Measurements from ENCODE around the gene SPAG16. TPM values are rescaled to one million over a fixed set of nuclear protein-coding genes. Genes with fewer than 3 reads are reported as not detected.
"Not testable (repeated sequence)": the region's sequence is repeated elsewhere in the genome, so short reads cannot be mapped to it uniquely, and the experiment has no call there.

The SPAG16 gene
- total and polyA plus RNA-seq, 2 experiments from 2014 or later: 28.9 to 30.7 TPM

GRCh38 chr2:213678437-213679218 is 394.4 kb downstream of the SPAG16 start:
- no peaks in the 10 kb centered on the region for H3K36me3 ChIP-seq (ENCODE audit: low read depth)
- H3K27me3 ChIP-seq (replicated peaks; ENCODE audit: insufficient read depth): no peaks in the 10 kb centered on the region
- no peaks in the 10 kb centered on the region for H3K9me3 ChIP-seq (ENCODE audit: low read depth)
- H3K4me2 ChIP-seq (ENCODE audit: unreplicated experiment): no peak overlapping the region
- H2AFZ ChIP-seq: no peak overlapping the region
- H3K27ac ChIP-seq: no peak overlapping the region
- H4K20me1 ChIP-seq (ENCODE audit: insufficient read depth): no peaks in the 10 kb centered on the region
- no peak overlapping the region for H3K9ac ChIP-seq
- in situ Hi-C loops (cut with MboI): no loop called here
- no peak overlapping the region for H3K4me3 ChIP-seq
- DNase-seq: no peak
- no peaks in the 10 kb centered on the region for H3K4me1 ChIP-seq (ENCODE audit: insufficient read depth)
- H3K9me2 ChIP-seq (ENCODE audit: insufficient read depth): no peaks in the 10 kb centered on the region
- TF ChIP-seq EZH2 (IDR thresholded peaks at IDR 0.05; ENCODE audit: insufficient read depth, poor library complexity, severe bottlenecking) (no peak), EZH2phosphoT487 (IDR thresholded peaks at IDR 0.05; ENCODE audit: insufficient read depth, low read depth) (no peak)
- 19 to 20% methylated on average over 6 of the region's 6 CpGs for WGBS, 2 experiments (ENCODE audit: low coverage in 1 of 2, low lambda C conversion rate in 2 of 2, missing lambda C conversion rate in 2 of 2)
- H3K79me2 ChIP-seq (ENCODE audit: insufficient read depth): no peaks in the 10 kb centered on the region
- no peaks in the 10 kb centered on the region for H3F3A ChIP-seq (ENCODE audit: insufficient read depth)

DNA sequence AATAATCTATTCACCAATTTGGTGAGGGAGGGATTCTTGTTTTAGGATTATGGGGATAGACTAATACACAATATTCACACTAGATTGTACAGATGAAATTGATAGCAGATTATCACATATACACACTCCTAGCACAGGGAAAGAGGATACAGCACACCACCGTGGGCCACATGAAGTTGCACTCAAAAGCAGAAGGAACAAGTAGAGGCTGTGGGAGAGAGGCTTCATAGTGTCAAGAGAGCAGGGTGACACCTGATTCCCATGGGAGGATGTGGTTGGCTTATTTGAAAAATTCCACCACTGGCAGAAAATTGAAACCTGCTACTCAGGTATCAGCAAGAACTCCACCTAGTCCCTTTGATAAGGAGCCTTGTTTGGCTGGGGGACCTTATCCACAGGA is 395.6 kb downstream of the SPAG16 start:
- Histone ChIP-seq H3F3A (ENCODE audit: insufficient read depth) (no peaks in the 10 kb centered on the region), H3K36me3 (ENCODE audit: low read depth) (no peaks in the 10 kb centered on the region), H3K4me2 (ENCODE audit: unreplicated experiment) (no peak overlapping the region), H3K4me3 (no peak overlapping the region), H3K79me2 (ENCODE audit: insufficient read depth) (no peaks in the 10 kb centered on the region), H3K27me3 (replicated peaks; ENCODE audit: insufficient read depth) (no peaks in the 10 kb centered on the region), H4K20me1 (ENCODE audit: insufficient read depth) (no peaks in the 10 kb centered on the region), H3K4me1 (ENCODE audit: insufficient read depth) (no peaks in the 10 kb centered on the region), H3K9me3 (ENCODE audit: low read depth) (no peaks in the 10 kb centered on the region), H3K9me2 (ENCODE audit: insufficient read depth) (no peaks in the 10 kb centered on the region), H2AFZ (no peak overlapping the region), H3K27ac (no peak overlapping the region), H3K9ac (no peak overlapping the region)
- TF ChIP-seq EZH2phosphoT487 (IDR thresholded peaks at IDR 0.05; ENCODE audit: insufficient read depth, low read depth): no peak
- TF ChIP-seq EZH2 (IDR thresholded peaks at IDR 0.05; ENCODE audit: insufficient read depth, poor library complexity, severe bottlenecking): no peak
- DNase-seq: no peak
- 0 to 7% methylated on average over 1 of the region's 1 CpG for WGBS, 2 experiments (ENCODE audit: low coverage in 1 of 2, low lambda C conversion rate in 2 of 2, missing lambda C conversion rate in 2 of 2)
- in situ Hi-C loops (cut with MboI): no loop called here

- Histone ChIP-seq H2AFZ (no peak overlapping the region), H3K36me3 (ENCODE audit: low read depth) (no peaks in the 10 kb centered on the region), H3K27ac (no peak overlapping the region), H3K4me2 (ENCODE audit: unreplicated experiment) (no peak overlapping the region), H3K9me3 (ENCODE audit: low read depth) (no peaks in the 10 kb centered on the region), H3K4me1 (ENCODE audit: insufficient read depth) (no peaks in the 10 kb centered on the region), H3K27me3 (replicated peaks; ENCODE audit: insufficient read depth) (no peaks in the 10 kb centered on the region), H4K20me1 (ENCODE audit: insufficient read depth) (no peaks in the 10 kb centered on the region), H3K4me3 (no peak overlapping the region), H3K9ac (no peak overlapping the region), H3K9me2 (ENCODE audit: insufficient read depth) (no peaks in the 10 kb centered on the region), H3K79me2 (ENCODE audit: insufficient read depth) (no peaks in the 10 kb centered on the region), H3F3A (ENCODE audit: insufficient read depth) (no peaks in the 10 kb centered on the region)
- in situ Hi-C loops (cut with MboI): no loop called here
- TF ChIP-seq EZH2phosphoT487 (IDR thresholded peaks at IDR 0.05; ENCODE audit: insufficient read depth, low read depth) (no peak), EZH2 (IDR thresholded peaks at IDR 0.05; ENCODE audit: insufficient read depth, poor library complexity, severe bottlenecking) (no peak)
- WGBS, 2 experiments (ENCODE audit: low coverage in 1 of 2, low lambda C conversion rate in 2 of 2, missing lambda C conversion rate in 2 of 2): 17 to 20% methylated on average over 2 of the region's 2 CpGs
- DNase-seq: no peak
Observed at GRCh38 chr2:213682276-213682675, 398.0 kb downstream of the SPAG16 start.

GRCh38 chr2:213688133-213688532 is 403.9 kb downstream of the SPAG16 start:
- Histone ChIP-seq H4K20me1 (ENCODE audit: insufficient read depth) (no peaks in the 10 kb centered on the region), H3K4me3 (no peak overlapping the region), H3K9me3 (ENCODE audit: low read depth) (no peaks in the 10 kb centered on the region), H3F3A (ENCODE audit: insufficient read depth) (no peaks in the 10 kb centered on the region), H3K4me2 (ENCODE audit: unreplicated experiment) (no peak overlapping the region), H2AFZ (no peak overlapping the region), H3K4me1 (ENCODE audit: insufficient read depth) (no peaks in the 10 kb centered on the region), H3K79me2 (ENCODE audit: insufficient read depth) (no peaks in the 10 kb centered on the region), H3K36me3 (ENCODE audit: low read depth) (no peaks in the 10 kb centered on the region), H3K9me2 (ENCODE audit: insufficient read depth) (no peaks in the 10 kb centered on the region), H3K27me3 (replicated peaks; ENCODE audit: insufficient read depth) (no peaks in the 10 kb centered on the region), H3K27ac (no peak overlapping the region), H3K9ac (no peak overlapping the region)
- TF ChIP-seq EZH2phosphoT487 (IDR thresholded peaks at IDR 0.05; ENCODE audit: insufficient read depth, low read depth) (no peak), EZH2 (IDR thresholded peaks at IDR 0.05; ENCODE audit: insufficient read depth, poor library complexity, severe bottlenecking) (no peak)
- in situ Hi-C loops (cut with MboI): no loop called here
- no peak for DNase-seq

GRCh38 chr2:213688825-213689224 is 404.6 kb downstream of the SPAG16 start:
- H3K9me3 ChIP-seq (ENCODE audit: low read depth); H3K4me2 ChIP-seq (ENCODE audit: unreplicated experiment); H2AFZ ChIP-seq; H3K36me3 ChIP-seq (ENCODE audit: low read depth); DNase-seq; H3K9ac ChIP-seq; H3K79me2 ChIP-seq (ENCODE audit: insufficient read depth); H3K9me2 ChIP-seq (ENCODE audit: insufficient read depth); H4K20me1 ChIP-seq (ENCODE audit: insufficient read depth); in situ Hi-C loops (cut with MboI); H3K27me3 ChIP-seq (replicated peaks; ENCODE audit: insufficient read depth); H3K27ac ChIP-seq; H3F3A ChIP-seq (ENCODE audit: insufficient read depth); H3K4me1 ChIP-seq (ENCODE audit: insufficient read depth); H3K4me3 ChIP-seq: not testable (repeated sequence)
- 16 to 23% methylated on average over 3 of the region's 3 CpGs for WGBS, 2 experiments (ENCODE audit: low coverage in 1 of 2, low lambda C conversion rate in 2 of 2, missing lambda C conversion rate in 2 of 2)

Data from GM23248 (cell line).